ENCODE results near the gene OR7G1. TPM values are rescaled to one million over a fixed set of nuclear protein-coding genes. Genes with fewer than 3 reads are reported as not detected.

OR7G1 gene
- total and polyA plus RNA-seq, 2 experiments from 2014 or later, result not detected

DNA sequence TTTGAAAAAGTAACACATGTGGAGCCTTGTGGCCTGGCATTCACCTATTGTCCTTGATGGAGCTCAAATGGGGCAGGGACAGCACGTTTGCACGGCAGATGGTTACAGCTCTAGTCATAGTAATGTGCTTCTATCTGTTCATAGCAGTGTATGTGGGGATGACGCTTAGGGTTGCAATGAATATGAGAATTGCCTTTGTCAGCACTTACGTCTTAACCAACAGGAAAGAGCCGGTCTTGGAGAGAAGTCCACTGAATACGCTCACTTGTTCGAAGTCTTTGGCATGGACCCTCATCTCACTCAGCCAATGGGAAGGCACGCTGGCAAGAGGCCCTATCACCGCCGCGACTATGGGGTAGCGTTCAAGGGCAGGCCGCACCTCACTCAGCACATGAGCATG is 44.3 kb upstream of the OR7G1 start:
- Histone ChIP-seq H3K4me2 (no peak overlapping the region), H3K9me2 (replicated peaks; ENCODE audit: insufficient read depth) (no peaks in the 10 kb centered on the region), H3K79me2 (peaks cover 18% of the 10 kb centered on the region), H4K20me1 (ENCODE audit: insufficient read depth, poor library complexity, severe bottlenecking) (no peaks in the 10 kb centered on the region), H3K27ac (no peak overlapping the region), H3K4me1 (ENCODE audit: insufficient read depth) (no peaks in the 10 kb centered on the region), H2AFZ (no peak overlapping the region), H3K4me3 (no peak overlapping the region), H3K27me3 (no peaks in the 10 kb centered on the region), H3K36me3 (replicated peaks; ENCODE audit: insufficient read depth, low read depth) (peaks cover 23% of the 10 kb centered on the region), H3K9me3 (ENCODE audit: low read depth) (peaks cover 29% of the 10 kb centered on the region)
- no peak for TF ChIP-seq EZH2phosphoT487 (IDR thresholded peaks at IDR 0.05; ENCODE audit: low read depth, severe bottlenecking, unreplicated experiment)
- no peak for TF ChIP-seq CTCF (IDR thresholded peaks at IDR 0.05; ENCODE audit: poor library complexity)
- TF ChIP-seq EZH2 (IDR thresholded peaks at IDR 0.05; ENCODE audit: borderline replicate concordance), result no peak
- WGBS (ENCODE audit: low lambda C conversion rate, missing lambda C conversion rate), result 97% methylated on average over 13 of the region's 13 CpGs
- no peak for DNase-seq (ENCODE audit: low spot score)

GRCh38 chr19:9156304-9156703 is 40.7 kb upstream of the OR7G1 start:
- WGBS (ENCODE audit: low lambda C conversion rate, missing lambda C conversion rate), result 95% methylated on average over 1 of the region's 1 CpG

GRCh38 chr19:9155591-9155990 is 40.0 kb upstream of the OR7G1 start:
- Histone ChIP-seq H3K4me3 (no peak overlapping the region), H3K79me2 (peaks cover 60% of the 10 kb centered on the region), H3K4me2 (no peak overlapping the region), H3K27me3 (no peaks in the 10 kb centered on the region), H4K20me1 (ENCODE audit: insufficient read depth, poor library complexity, severe bottlenecking) (no peaks in the 10 kb centered on the region), H2AFZ (no peak overlapping the region), H3K27ac (no peak overlapping the region), H3K4me1 (ENCODE audit: insufficient read depth) (no peaks in the 10 kb centered on the region), H3K36me3 (replicated peaks; ENCODE audit: insufficient read depth, low read depth) (peaks cover 12% of the 10 kb centered on the region), H3K9me2 (replicated peaks; ENCODE audit: insufficient read depth) (no peaks in the 10 kb centered on the region), H3K9me3 (ENCODE audit: low read depth) (peaks cover 28% of the 10 kb centered on the region)
- WGBS (ENCODE audit: low lambda C conversion rate, missing lambda C conversion rate), result 98% methylated on average over 4 of the region's 4 CpGs
- no peak for TF ChIP-seq EZH2phosphoT487 (IDR thresholded peaks at IDR 0.05; ENCODE audit: low read depth, severe bottlenecking, unreplicated experiment)
- TF ChIP-seq CTCF (IDR thresholded peaks at IDR 0.05; ENCODE audit: poor library complexity), result no peak
- TF ChIP-seq EZH2 (IDR thresholded peaks at IDR 0.05; ENCODE audit: borderline replicate concordance), result no peak
- DNase-seq (ENCODE audit: low spot score), result no peak

More at GRCh38 chr19:9156304-9156703, 40.7 kb upstream of the OR7G1 start:
- H3K9me3 ChIP-seq (ENCODE audit: low read depth), result peaks cover 35% of the 10 kb centered on the region
- peaks cover 53% of the 10 kb centered on the region for H3K79me2 ChIP-seq
- H3K27me3 ChIP-seq, result no peaks in the 10 kb centered on the region
- no peak for DNase-seq (ENCODE audit: low spot score)
- H3K4me1 ChIP-seq (ENCODE audit: insufficient read depth), result no peaks in the 10 kb centered on the region
- H2AFZ ChIP-seq, result no peak overlapping the region
- no peaks in the 10 kb centered on the region for H3K9me2 ChIP-seq (replicated peaks; ENCODE audit: insufficient read depth)
- no peak overlapping the region for H3K27ac ChIP-seq
- H3K4me3 ChIP-seq, result no peak overlapping the region
- no peaks in the 10 kb centered on the region for H4K20me1 ChIP-seq (ENCODE audit: insufficient read depth, poor library complexity, severe bottlenecking)
- peaks cover 19% of the 10 kb centered on the region for H3K36me3 ChIP-seq (replicated peaks; ENCODE audit: insufficient read depth, low read depth)
- no peak overlapping the region for H3K4me2 ChIP-seq
- no peak for TF ChIP-seq EZH2 (IDR thresholded peaks at IDR 0.05; ENCODE audit: borderline replicate concordance)
- no peak for TF ChIP-seq EZH2phosphoT487 (IDR thresholded peaks at IDR 0.05; ENCODE audit: low read depth, severe bottlenecking, unreplicated experiment)
- no peak for TF ChIP-seq CTCF (IDR thresholded peaks at IDR 0.05; ENCODE audit: poor library complexity)

DNA sequence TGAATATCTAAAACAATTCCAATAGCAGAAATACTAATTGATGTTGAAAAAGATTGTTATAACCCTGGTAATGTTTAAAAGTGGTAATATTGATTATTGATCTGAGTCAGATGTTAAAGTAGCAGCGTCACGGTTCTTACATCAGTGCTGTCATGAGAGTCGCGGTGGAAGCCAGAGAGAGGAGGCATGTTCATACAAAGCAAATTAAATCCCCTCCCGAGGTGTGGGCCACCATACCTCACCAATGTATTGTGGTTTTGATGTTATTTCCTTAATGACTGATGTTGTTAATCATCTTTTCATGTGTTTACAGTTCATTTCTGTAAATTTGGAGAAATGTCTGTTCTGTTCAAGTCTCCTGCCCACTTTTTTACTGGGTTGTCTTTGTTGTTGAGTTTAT is 35.8 kb upstream of the OR7G1 start:
- no peak overlapping the region for H2AFZ ChIP-seq
- no peaks in the 10 kb centered on the region for H3K36me3 ChIP-seq (replicated peaks; ENCODE audit: insufficient read depth, low read depth)
- no peak for TF ChIP-seq EZH2 (IDR thresholded peaks at IDR 0.05; ENCODE audit: borderline replicate concordance)
- TF ChIP-seq EZH2phosphoT487 (IDR thresholded peaks at IDR 0.05; ENCODE audit: low read depth, severe bottlenecking, unreplicated experiment), result no peak
- TF ChIP-seq CTCF (IDR thresholded peaks at IDR 0.05; ENCODE audit: poor library complexity), result no peak
- H3K4me3 ChIP-seq, result no peak overlapping the region
- no peak overlapping the region for H3K4me2 ChIP-seq
- 97% methylated on average over 5 of the region's 5 CpGs for WGBS (ENCODE audit: low lambda C conversion rate, missing lambda C conversion rate)
- no peaks in the 10 kb centered on the region for H3K4me1 ChIP-seq (ENCODE audit: insufficient read depth)
- H3K79me2 ChIP-seq, result peaks cover 98% of the 10 kb centered on the region
- H3K27me3 ChIP-seq, result no peaks in the 10 kb centered on the region
- DNase-seq (ENCODE audit: low spot score), result no peak
- no peak overlapping the region for H3K27ac ChIP-seq
- peaks cover 22% of the 10 kb centered on the region for H3K9me3 ChIP-seq (ENCODE audit: low read depth)
- H4K20me1 ChIP-seq (ENCODE audit: insufficient read depth, poor library complexity, severe bottlenecking), result no peaks in the 10 kb centered on the region
- no peaks in the 10 kb centered on the region for H3K9me2 ChIP-seq (replicated peaks; ENCODE audit: insufficient read depth)

Measured in hepatocyte (in vitro differentiated cells).